ENCODE results near the gene CAMKK2.
"Not testable (repeated sequence)": the region's sequence is repeated elsewhere in the genome, so short reads cannot be mapped to it uniquely, and the experiment has no call there.

CAMKK2 gene

DNA sequence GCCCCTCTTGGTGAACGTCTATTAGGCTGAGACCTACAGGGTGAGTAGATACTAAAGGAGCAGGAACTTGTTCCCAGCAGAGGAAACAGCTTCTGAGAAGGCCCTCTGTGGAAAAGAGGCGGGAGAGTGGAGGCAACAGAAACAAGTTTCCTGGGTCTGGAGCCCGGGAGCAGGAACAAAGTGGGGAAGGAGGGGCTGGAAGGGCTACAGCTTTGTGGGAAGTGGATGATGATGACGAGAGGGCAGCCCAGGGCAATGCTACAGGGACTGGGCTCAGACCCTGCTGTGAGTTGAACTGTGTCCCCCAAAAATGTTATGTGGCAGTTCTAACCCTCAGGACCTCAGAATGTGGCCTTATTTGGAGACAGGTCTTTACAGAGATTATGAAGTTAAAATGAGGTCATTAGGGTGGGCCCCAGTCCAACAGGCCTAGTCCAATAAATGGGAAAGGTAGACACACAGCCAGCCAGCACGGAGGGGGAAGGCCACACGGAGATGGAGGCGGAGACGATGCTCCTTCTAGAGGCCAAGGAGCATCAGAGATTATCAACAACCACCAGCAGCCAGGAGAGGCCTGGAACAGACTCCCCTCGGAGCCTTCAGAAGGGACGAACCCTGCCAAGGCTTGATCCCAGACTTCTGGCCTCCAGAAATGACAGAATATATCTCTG, 14.3 kb downstream of the CAMKK2 start:
- DNase-seq = no peak
- no peak overlapping the region for H3K27ac ChIP-seq (ENCODE audit: insufficient read depth, low read length, poor library complexity, severe bottlenecking)
- no peaks in the 10 kb centered on the region for H3K9me3 ChIP-seq (ENCODE audit: control insufficient read depth, low read length)
- H3K36me3 ChIP-seq (ENCODE audit: control insufficient read depth, insufficient read depth, low read length) = no peaks in the 10 kb centered on the region
- H3K27me3 ChIP-seq (replicated peaks; ENCODE audit: control insufficient read depth, insufficient read depth, low read length, poor library complexity, severe bottlenecking) = no peaks in the 10 kb centered on the region
- no peak overlapping the region for H3K4me3 ChIP-seq (ENCODE audit: insufficient read depth, low read depth, low read length, poor library complexity, severe bottlenecking)
- H3K4me1 ChIP-seq (ENCODE audit: control insufficient read depth, insufficient read depth, low read length, poor library complexity, severe bottlenecking) = no peaks in the 10 kb centered on the region

DNA sequence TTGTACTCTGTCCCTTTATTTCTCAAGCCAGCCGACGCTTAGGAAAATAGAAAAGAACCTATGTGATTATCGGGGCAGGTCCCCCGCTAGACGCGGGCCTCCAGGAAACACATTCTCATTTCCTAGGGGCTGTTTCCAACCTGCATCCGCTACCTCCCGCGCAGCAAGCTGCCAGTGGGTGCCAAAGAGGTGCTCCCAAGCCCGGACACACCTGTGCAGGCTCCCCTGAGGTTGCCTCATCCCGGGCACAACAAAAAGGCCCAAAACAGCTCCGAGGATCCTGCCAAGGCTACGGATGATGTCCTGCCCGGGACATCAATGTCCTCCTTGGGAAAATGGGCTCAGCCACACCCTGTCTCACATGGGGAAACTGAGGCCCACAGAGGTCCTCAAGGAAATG, 15.4 kb downstream of the CAMKK2 start:
- H3K4me3 ChIP-seq (ENCODE audit: insufficient read depth, low read depth, low read length, poor library complexity, severe bottlenecking); H3K27me3 ChIP-seq (replicated peaks; ENCODE audit: control insufficient read depth, insufficient read depth, low read length, poor library complexity, severe bottlenecking); DNase-seq; H3K9me3 ChIP-seq (ENCODE audit: control insufficient read depth, low read length); H3K36me3 ChIP-seq (ENCODE audit: control insufficient read depth, insufficient read depth, low read length); H3K27ac ChIP-seq (ENCODE audit: insufficient read depth, low read length, poor library complexity, severe bottlenecking); H3K4me1 ChIP-seq (ENCODE audit: control insufficient read depth, insufficient read depth, low read length, poor library complexity, severe bottlenecking): not testable (repeated sequence)

DNA sequence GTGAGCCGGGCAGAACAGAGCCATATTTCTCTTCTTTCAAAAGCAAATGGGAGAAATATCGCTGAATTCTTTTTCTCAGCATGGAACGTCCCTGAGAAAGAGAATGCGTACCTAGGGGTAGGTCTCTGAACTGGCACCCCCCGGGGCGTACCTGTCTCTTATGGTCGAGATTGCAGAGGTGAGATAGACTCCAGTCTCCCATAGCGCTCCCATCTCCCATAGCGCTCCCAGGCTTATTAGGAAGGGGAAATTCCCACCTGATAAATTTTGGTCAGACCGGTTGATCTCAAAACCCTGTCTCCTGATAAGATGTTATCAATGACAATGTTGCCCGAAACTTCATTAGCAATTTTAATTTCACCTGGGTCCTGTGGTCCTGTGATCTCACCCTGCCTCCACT, 16.0 kb downstream of the CAMKK2 start:
- not testable (repeated sequence) for H3K27ac ChIP-seq (ENCODE audit: insufficient read depth, low read length, poor library complexity, severe bottlenecking); DNase-seq; H3K4me3 ChIP-seq (ENCODE audit: insufficient read depth, low read depth, low read length, poor library complexity, severe bottlenecking); H3K27me3 ChIP-seq (replicated peaks; ENCODE audit: control insufficient read depth, insufficient read depth, low read length, poor library complexity, severe bottlenecking); H3K36me3 ChIP-seq (ENCODE audit: control insufficient read depth, insufficient read depth, low read length); H3K4me1 ChIP-seq (ENCODE audit: control insufficient read depth, insufficient read depth, low read length, poor library complexity, severe bottlenecking); H3K9me3 ChIP-seq (ENCODE audit: control insufficient read depth, low read length)

DNA sequence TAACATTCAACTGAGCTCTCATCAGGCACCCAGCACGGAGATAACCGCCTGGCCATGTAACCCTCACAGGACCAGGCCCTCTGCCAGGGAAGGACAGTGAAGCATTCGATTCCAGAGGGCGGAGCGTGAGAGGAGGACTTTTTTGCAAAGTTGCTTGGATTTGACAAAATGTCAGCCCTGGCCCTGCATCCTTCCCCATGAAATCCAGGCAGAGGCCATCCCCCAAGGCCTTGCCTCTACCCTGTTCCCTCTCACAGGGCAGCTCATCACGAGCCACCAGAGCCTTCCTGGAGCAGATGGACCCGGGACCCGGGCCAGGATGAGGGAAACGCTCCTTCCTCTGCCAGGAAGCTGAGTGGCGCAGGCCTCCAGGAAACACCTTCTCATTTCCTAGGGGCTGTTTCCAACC, 17.0 kb downstream of the CAMKK2 start:
- Histone ChIP-seq H3K36me3 (ENCODE audit: control insufficient read depth, insufficient read depth, low read length) (no peaks in the 10 kb centered on the region), H3K27ac (ENCODE audit: insufficient read depth, low read length, poor library complexity, severe bottlenecking) (no peak overlapping the region), H3K27me3 (replicated peaks; ENCODE audit: control insufficient read depth, insufficient read depth, low read length, poor library complexity, severe bottlenecking) (no peaks in the 10 kb centered on the region), H3K4me1 (ENCODE audit: control insufficient read depth, insufficient read depth, low read length, poor library complexity, severe bottlenecking) (no peaks in the 10 kb centered on the region), H3K9me3 (ENCODE audit: control insufficient read depth, low read length) (no peaks in the 10 kb centered on the region), H3K4me3 (ENCODE audit: insufficient read depth, low read depth, low read length, poor library complexity, severe bottlenecking) (no peak overlapping the region)
- DNase-seq = no peak

DNA sequence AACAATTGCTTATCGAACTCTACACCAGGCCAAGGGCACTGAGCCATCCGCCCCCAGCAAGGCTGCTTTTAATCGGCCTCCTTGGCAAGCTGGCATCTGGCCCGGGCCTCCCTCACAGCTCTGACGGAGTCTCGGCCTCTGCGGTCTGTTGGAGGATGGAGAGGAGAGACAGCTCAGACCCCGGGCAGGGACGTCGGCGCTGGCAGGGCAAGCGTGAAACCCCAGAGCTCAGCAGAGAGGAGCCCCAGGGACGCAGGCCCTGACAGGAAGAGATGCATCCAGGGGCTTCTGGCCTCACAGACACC, 17.5 kb downstream of the CAMKK2 start:
- no peaks in the 10 kb centered on the region for H3K4me1 ChIP-seq (ENCODE audit: control insufficient read depth, insufficient read depth, low read length, poor library complexity, severe bottlenecking)
- no peak for DNase-seq
- H3K27me3 ChIP-seq (replicated peaks; ENCODE audit: control insufficient read depth, insufficient read depth, low read length, poor library complexity, severe bottlenecking) = no peaks in the 10 kb centered on the region
- no peak overlapping the region for H3K27ac ChIP-seq (ENCODE audit: insufficient read depth, low read length, poor library complexity, severe bottlenecking)
- no peaks in the 10 kb centered on the region for H3K9me3 ChIP-seq (ENCODE audit: control insufficient read depth, low read length)
- no peak overlapping the region for H3K4me3 ChIP-seq (ENCODE audit: insufficient read depth, low read depth, low read length, poor library complexity, severe bottlenecking)
- H3K36me3 ChIP-seq (ENCODE audit: control insufficient read depth, insufficient read depth, low read length) = no peaks in the 10 kb centered on the region

- Histone ChIP-seq H3K9me3 (ENCODE audit: control insufficient read depth, low read length) (no peaks in the 10 kb centered on the region), H3K36me3 (ENCODE audit: control insufficient read depth, insufficient read depth, low read length) (peaks cover 4% of the 10 kb centered on the region), H3K27me3 (replicated peaks; ENCODE audit: control insufficient read depth, insufficient read depth, low read length, poor library complexity, severe bottlenecking) (no peaks in the 10 kb centered on the region), H3K27ac (ENCODE audit: insufficient read depth, low read length, poor library complexity, severe bottlenecking) (no peak overlapping the region), H3K4me3 (ENCODE audit: insufficient read depth, low read depth, low read length, poor library complexity, severe bottlenecking) (no peak overlapping the region), H3K4me1 (ENCODE audit: control insufficient read depth, insufficient read depth, low read length, poor library complexity, severe bottlenecking) (no peaks in the 10 kb centered on the region)
- DNase-seq = no peak
These were observed 18.1 kb downstream of the CAMKK2 start for GRCh38 chr12:121278169-121279070.

DNA sequence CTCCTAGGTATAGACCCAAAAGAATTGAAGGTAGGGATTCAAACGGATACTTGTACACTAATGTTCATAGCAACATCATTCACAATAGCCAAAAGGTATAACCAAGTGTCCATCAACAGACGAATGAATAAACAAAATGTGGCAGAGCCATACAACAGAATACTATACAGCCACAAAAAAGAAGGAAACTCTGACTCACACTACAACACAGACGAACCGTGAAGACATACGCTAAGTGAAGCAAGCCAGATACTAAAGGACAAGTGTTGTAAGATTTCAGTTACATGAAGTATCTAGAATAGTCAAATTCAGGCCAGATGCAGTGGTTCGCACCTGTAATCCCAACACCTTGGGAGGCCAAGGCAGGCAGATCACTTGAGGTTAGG, 19.1 kb downstream of the CAMKK2 start:
- no peaks in the 10 kb centered on the region for H3K27me3 ChIP-seq (replicated peaks; ENCODE audit: control insufficient read depth, insufficient read depth, low read length, poor library complexity, severe bottlenecking)
- H3K27ac ChIP-seq (ENCODE audit: insufficient read depth, low read length, poor library complexity, severe bottlenecking) = no peak overlapping the region
- no peak for DNase-seq
- no peaks in the 10 kb centered on the region for H3K9me3 ChIP-seq (ENCODE audit: control insufficient read depth, low read length)
- H3K36me3 ChIP-seq (ENCODE audit: control insufficient read depth, insufficient read depth, low read length) = peaks cover 4% of the 10 kb centered on the region
- no peaks in the 10 kb centered on the region for H3K4me1 ChIP-seq (ENCODE audit: control insufficient read depth, insufficient read depth, low read length, poor library complexity, severe bottlenecking)
- H3K4me3 ChIP-seq (ENCODE audit: insufficient read depth, low read depth, low read length, poor library complexity, severe bottlenecking) = no peak overlapping the region

GRCh38 chr12:121274036-121274763, 22.3 kb downstream of the CAMKK2 start:
- no peaks in the 10 kb centered on the region for H3K27me3 ChIP-seq (replicated peaks; ENCODE audit: control insufficient read depth, insufficient read depth, low read length, poor library complexity, severe bottlenecking)
- H3K27ac ChIP-seq (ENCODE audit: insufficient read depth, low read length, poor library complexity, severe bottlenecking) = no peak overlapping the region
- DNase-seq = no peak
- H3K9me3 ChIP-seq (ENCODE audit: control insufficient read depth, low read length) = no peaks in the 10 kb centered on the region
- no peak overlapping the region for H3K4me3 ChIP-seq (ENCODE audit: insufficient read depth, low read depth, low read length, poor library complexity, severe bottlenecking)
- no peaks in the 10 kb centered on the region for H3K4me1 ChIP-seq (ENCODE audit: control insufficient read depth, insufficient read depth, low read length, poor library complexity, severe bottlenecking)
- H3K36me3 ChIP-seq (ENCODE audit: control insufficient read depth, insufficient read depth, low read length) = peaks cover 7% of the 10 kb centered on the region

- Histone ChIP-seq H3K27me3 (replicated peaks; ENCODE audit: control insufficient read depth, insufficient read depth, low read length, poor library complexity, severe bottlenecking) (no peaks in the 10 kb centered on the region), H3K4me1 (ENCODE audit: control insufficient read depth, insufficient read depth, low read length, poor library complexity, severe bottlenecking) (no peaks in the 10 kb centered on the region), H3K27ac (ENCODE audit: insufficient read depth, low read length, poor library complexity, severe bottlenecking) (no peak overlapping the region), H3K9me3 (ENCODE audit: control insufficient read depth, low read length) (no peaks in the 10 kb centered on the region), H3K36me3 (ENCODE audit: control insufficient read depth, insufficient read depth, low read length) (peaks cover 13% of the 10 kb centered on the region), H3K4me3 (ENCODE audit: insufficient read depth, low read depth, low read length, poor library complexity, severe bottlenecking) (no peak overlapping the region)
- no peak for DNase-seq
These were observed 23.1 kb downstream of the CAMKK2 start for GRCh38 chr12:121273364-121273896.

- Histone ChIP-seq H3K27me3 (replicated peaks; ENCODE audit: control insufficient read depth, insufficient read depth, low read length, poor library complexity, severe bottlenecking) (no peaks in the 10 kb centered on the region), H3K4me3 (ENCODE audit: insufficient read depth, low read depth, low read length, poor library complexity, severe bottlenecking) (no peak overlapping the region), H3K36me3 (ENCODE audit: control insufficient read depth, insufficient read depth, low read length) (peaks cover 26% of the 10 kb centered on the region), H3K27ac (ENCODE audit: insufficient read depth, low read length, poor library complexity, severe bottlenecking) (no peak overlapping the region), H3K9me3 (ENCODE audit: control insufficient read depth, low read length) (no peaks in the 10 kb centered on the region), H3K4me1 (ENCODE audit: control insufficient read depth, insufficient read depth, low read length, poor library complexity, severe bottlenecking) (no peaks in the 10 kb centered on the region)
- no peak for DNase-seq
These were observed 28.7 kb downstream of the CAMKK2 start for GRCh38 chr12:121267822-121268221.
